Activated naive CD4-positive, alpha-beta T cell treated with anti-CD3 and anti-CD28 coated beads, Interleukin-2, amount 10 ng/mL, durations not matched to agents 7 days and 5 days (primary cell): Measurements from ENCODE around the gene IMMP2L.
A peak's percentile ranks its signal among the peaks of the same experiment; 100 is the strongest.

Experiments used
- CTCF ChIA-PET: fragments of 350-600 bp; sonication (Branson Sonifier 250); formaldehyde crosslinking; loops from one replicate; lab custom pipeline; 2021; ENCODE audit warnings: antibody characterized with exemption; lab: Charles Lee
- DNase-seq: peaks from one replicate; pipeline ENCODE4 v3.0.0-alpha.2; 2020
- H3K27ac Mint-ChIP-seq: one replicate; pipeline ENCODE4 v1.8.0; 2021; ENCODE audit warnings: mild to moderate bottlenecking, moderate library complexity, mixed read lengths
- H3K27me3 Mint-ChIP-seq: one replicate; pipeline ENCODE4 v1.8.0; 2021; ENCODE audit warnings: mild to moderate bottlenecking, mixed read lengths
- H3K36me3 Mint-ChIP-seq: one replicate; pipeline ENCODE4 v1.8.0; 2021; ENCODE audit warnings: mixed read lengths
- H3K4me1 Mint-ChIP-seq: one replicate; pipeline ENCODE4 v1.8.0; 2021; ENCODE audit warnings: mixed read lengths
- H3K4me3 Mint-ChIP-seq: one replicate; pipeline ENCODE4 v1.8.0; 2021; ENCODE audit warnings: mild to moderate bottlenecking, moderate library complexity, mixed read lengths
- H3K9me3 Mint-ChIP-seq: one replicate; pipeline ENCODE4 v1.8.0; 2021; ENCODE audit warnings: mixed read lengths

IMMP2L gene

GRCh38 chr7:111093496-111093895 is 468.8 kb downstream of the IMMP2L start:
- Mint-ChIP-seq H3K4me3 (peak overlapping the region; percentile 99), H3K27ac (peak overlapping the region; percentile 95), H3K27me3 (peaks cover 3% of the 10 kb centered on the region), H3K4me1 (peaks cover 45% of the 10 kb centered on the region), H3K9me3 (no peaks in the 10 kb centered on the region), H3K36me3 (peaks cover 73% of the 10 kb centered on the region)
- DNase-seq, result no peak
- CTCF ChIA-PET, result interaction anchor here (1.1 to 2.0 kb wide), 3 partner anchors 10 to 498 kb away, joined by 3 to 7 read pairs (median 5); no protein-coding TSS in a partner anchor

GRCh38 chr7:111092406-111093236 is 469.7 kb downstream of the IMMP2L start:
- H3K27ac Mint-ChIP-seq, result peak overlapping the region; percentile 95
- H3K4me1 Mint-ChIP-seq, result peaks cover 45% of the 10 kb centered on the region
- CTCF ChIA-PET, result interaction anchor here (1.0 kb wide), 1 partner anchor 115 kb away, joined by 3 read pairs; no protein-coding TSS in a partner anchor
- peaks cover 66% of the 10 kb centered on the region for H3K36me3 Mint-ChIP-seq
- H3K27me3 Mint-ChIP-seq, result peaks cover 3% of the 10 kb centered on the region
- no peak for DNase-seq
- no peaks in the 10 kb centered on the region for H3K9me3 Mint-ChIP-seq
- H3K4me3 Mint-ChIP-seq, result peak overlapping the region; percentile 99

GRCh38 chr7:111091593-111092358 is 470.5 kb downstream of the IMMP2L start:
- Mint-ChIP-seq H3K4me3 (peak overlapping the region; percentile 99), H3K4me1 (peaks cover 44% of the 10 kb centered on the region), H3K27ac (peak overlapping the region; percentile 95), H3K27me3 (peaks cover 3% of the 10 kb centered on the region), H3K36me3 (peaks cover 61% of the 10 kb centered on the region), H3K9me3 (no peaks in the 10 kb centered on the region)
- no peak for DNase-seq
- CTCF ChIA-PET, result interaction anchor here (0.7 to 1.0 kb wide), 2 partner anchors 114 to 149 kb away, joined by 3 read pairs; no protein-coding TSS in a partner anchor

GRCh38 chr7:111090846-111091245 is 471.4 kb downstream of the IMMP2L start, which contains the start of gene LRRN3:
Gene LRRN3, plus strand, starts transcription at chr7:111091127. Its CDS starts 31,646 bp downstream, at chr7:111122773.
- H3K27ac Mint-ChIP-seq, result peak within 1 kb of the TSS; percentile 95
- peak; percentile 82 for DNase-seq
- peaks cover 3% of the 10 kb centered on the region for H3K27me3 Mint-ChIP-seq
- CTCF ChIA-PET, result interaction anchor here (0.9 to 1.2 kb wide), 3 partner anchors 8 to 47 kb away, joined by 3 to 5 read pairs (median 4); no protein-coding TSS in a partner anchor
- peaks cover 55% of the 10 kb centered on the region for H3K36me3 Mint-ChIP-seq
- H3K4me1 Mint-ChIP-seq, result peaks cover 43% of the 10 kb centered on the region
- H3K4me3 Mint-ChIP-seq, result peak within 1 kb of the TSS; percentile 99
- no peaks in the 10 kb centered on the region for H3K9me3 Mint-ChIP-seq

GRCh38 chr7:111089822-111090426 is 472.4 kb downstream of the IMMP2L start:
- H3K27me3 Mint-ChIP-seq, result peaks cover 3% of the 10 kb centered on the region
- DNase-seq, result no peak
- H3K27ac Mint-ChIP-seq, result peak overlapping the region; percentile 19
- CTCF ChIA-PET, result interaction anchor here (0.9 to 1.2 kb wide), 4 partner anchors 9 to 84 kb away, joined by 3 to 5 read pairs (median 4); no protein-coding TSS in a partner anchor
- H3K9me3 Mint-ChIP-seq, result peaks cover 5% of the 10 kb centered on the region
- H3K36me3 Mint-ChIP-seq, result peaks cover 54% of the 10 kb centered on the region
- H3K4me3 Mint-ChIP-seq, result peak overlapping the region; percentile 99
- peaks cover 48% of the 10 kb centered on the region for H3K4me1 Mint-ChIP-seq

GRCh38 chr7:111088328-111088727 is 474.0 kb downstream of the IMMP2L start:
- H3K27ac Mint-ChIP-seq, result peak overlapping the region; percentile 33
- CTCF ChIA-PET, result interaction anchor here (1.0 to 1.4 kb wide), 2 partner anchors 10 to 59 kb away, joined by 3 read pairs; no protein-coding TSS in a partner anchor

GRCh38 chr7:111086532-111086931 is 475.8 kb downstream of the IMMP2L start:
- Mint-ChIP-seq H3K4me3 (no peak overlapping the region), H3K27me3 (peaks cover 3% of the 10 kb centered on the region), H3K4me1 (peaks cover 78% of the 10 kb centered on the region)

More at GRCh38 chr7:111088328-111088727, 474.0 kb downstream of the IMMP2L start:
- Mint-ChIP-seq H3K4me1 (peaks cover 60% of the 10 kb centered on the region), H3K9me3 (peaks cover 5% of the 10 kb centered on the region), H3K36me3 (peaks cover 43% of the 10 kb centered on the region), H3K4me3 (no peak overlapping the region), H3K27me3 (peaks cover 3% of the 10 kb centered on the region)
- DNase-seq, result no peak

GRCh38 chr7:111085356-111085755 is 476.9 kb downstream of the IMMP2L start:
- H3K9me3 Mint-ChIP-seq, result peaks cover 5% of the 10 kb centered on the region
- peaks cover 88% of the 10 kb centered on the region for H3K4me1 Mint-ChIP-seq
- CTCF ChIA-PET, result no interaction called here
- peak overlapping the region; percentile 93 for H3K27ac Mint-ChIP-seq
- no peak overlapping the region for H3K4me3 Mint-ChIP-seq
- no peak for DNase-seq
- H3K27me3 Mint-ChIP-seq, result no peaks in the 10 kb centered on the region
- H3K36me3 Mint-ChIP-seq, result peaks cover 25% of the 10 kb centered on the region

More at GRCh38 chr7:111086532-111086931, 475.8 kb downstream of the IMMP2L start:
- Mint-ChIP-seq H3K36me3 (peaks cover 31% of the 10 kb centered on the region), H3K9me3 (peaks cover 5% of the 10 kb centered on the region), H3K27ac (no peak overlapping the region)
- no peak for DNase-seq
- CTCF ChIA-PET, result interaction anchor here (0.7 to 1.1 kb wide), 2 partner anchors 62 to 491 kb away, joined by 3 read pairs; no protein-coding TSS in a partner anchor

- H3K9me3 Mint-ChIP-seq, result peaks cover 6% of the 10 kb centered on the region
- H3K27me3 Mint-ChIP-seq, result no peaks in the 10 kb centered on the region
- CTCF ChIA-PET, result interaction anchor here (0.6 to 2.1 kb wide), 5 partner anchors 9 to 61 kb away, joined by 3 to 7 read pairs (median 3); no protein-coding TSS in a partner anchor
- H3K36me3 Mint-ChIP-seq, result peaks cover 24% of the 10 kb centered on the region
- peak overlapping the region; percentile 93 for H3K27ac Mint-ChIP-seq
- H3K4me1 Mint-ChIP-seq, result peaks cover 84% of the 10 kb centered on the region
- peak overlapping the region; percentile 61 for H3K4me3 Mint-ChIP-seq
- peak; percentile 74 for DNase-seq
Observed at GRCh38 chr7:111083413-111083812, 478.9 kb downstream of the IMMP2L start.

- peaks cover 23% of the 10 kb centered on the region for H3K36me3 Mint-ChIP-seq
- DNase-seq, result peak; percentile 26
- H3K9me3 Mint-ChIP-seq, result peaks cover 8% of the 10 kb centered on the region
- H3K27me3 Mint-ChIP-seq, result no peaks in the 10 kb centered on the region
- H3K4me1 Mint-ChIP-seq, result peaks cover 78% of the 10 kb centered on the region
- peak overlapping the region; percentile 93 for H3K27ac Mint-ChIP-seq
- CTCF ChIA-PET, result interaction anchor here (1.2 to 2.1 kb wide), 4 partner anchors 12 to 60 kb away, joined by 3 to 7 read pairs (median 4); no protein-coding TSS in a partner anchor
- peak overlapping the region; percentile 58 for H3K4me3 Mint-ChIP-seq
Observed at GRCh38 chr7:111082351-111082750, 479.9 kb downstream of the IMMP2L start.

GRCh38 chr7:111081546-111082267 is 480.6 kb downstream of the IMMP2L start:
- Mint-ChIP-seq H3K4me1 (peaks cover 82% of the 10 kb centered on the region), H3K36me3 (peaks cover 23% of the 10 kb centered on the region), H3K27me3 (no peaks in the 10 kb centered on the region), H3K9me3 (peaks cover 8% of the 10 kb centered on the region), H3K4me3 (peak overlapping the region; percentile 58), H3K27ac (peak overlapping the region; percentile 93)
- CTCF ChIA-PET, result interaction anchor here (1.3 to 2.1 kb wide), 2 partner anchors 17 to 59 kb away, joined by 3 to 4 read pairs; no protein-coding TSS in a partner anchor
- DNase-seq, result no peak

GRCh38 chr7:111080495-111081105 is 481.7 kb downstream of the IMMP2L start:
- peak overlapping the region; percentile 93 for H3K27ac Mint-ChIP-seq
- no peaks in the 10 kb centered on the region for H3K27me3 Mint-ChIP-seq
- H3K4me3 Mint-ChIP-seq, result no peak overlapping the region
- peaks cover 8% of the 10 kb centered on the region for H3K9me3 Mint-ChIP-seq
- DNase-seq, result no peak
- H3K36me3 Mint-ChIP-seq, result peaks cover 22% of the 10 kb centered on the region
- CTCF ChIA-PET, result no interaction called here
- peaks cover 82% of the 10 kb centered on the region for H3K4me1 Mint-ChIP-seq
